Hindlimb muscle (tissue), 1 donor: ENCODE data around the gene HIC1. TPM values are rescaled to one million over a fixed set of nuclear protein-coding genes. Genes with fewer than 3 reads are reported as not detected.

ENCODE experiments used
- DNase-seq: peaks from one replicate; pipeline ENCODE4 v3.0.0-alpha.2; 2013
- polyA plus RNA-seq: library from polyadenylated mRNA; unstranded; fragments of 120-200 nt; gene quantifications from one replicate; pipeline ENCODE4 v1.2.1, GENCODE V29; 2013; ENCODE audit not compliant: insufficient read length

The HIC1 gene
- polyA plus RNA-seq, 1 donor = 33.7 TPM

DNA sequence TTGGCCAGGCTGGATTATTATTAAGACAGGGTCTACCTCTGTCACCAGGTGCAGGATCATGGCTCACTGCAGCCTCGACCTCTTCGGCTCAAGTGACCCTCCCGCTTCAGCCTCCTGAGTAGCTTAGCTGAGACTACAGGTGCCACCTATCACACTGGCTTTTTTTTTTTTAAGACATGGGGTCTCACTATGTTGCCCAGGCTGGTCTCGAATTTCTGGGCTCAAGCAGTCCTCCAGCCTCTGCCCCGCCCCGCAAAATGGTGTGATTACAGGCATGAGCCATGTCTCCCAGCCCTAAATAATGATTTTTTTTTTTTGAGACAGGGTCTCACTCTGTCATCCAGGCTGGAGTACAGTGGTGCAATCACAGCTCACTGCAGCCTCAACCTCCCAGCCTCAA, 7.3 kb upstream of the HIC1 start:
- no peak for DNase-seq

DNA sequence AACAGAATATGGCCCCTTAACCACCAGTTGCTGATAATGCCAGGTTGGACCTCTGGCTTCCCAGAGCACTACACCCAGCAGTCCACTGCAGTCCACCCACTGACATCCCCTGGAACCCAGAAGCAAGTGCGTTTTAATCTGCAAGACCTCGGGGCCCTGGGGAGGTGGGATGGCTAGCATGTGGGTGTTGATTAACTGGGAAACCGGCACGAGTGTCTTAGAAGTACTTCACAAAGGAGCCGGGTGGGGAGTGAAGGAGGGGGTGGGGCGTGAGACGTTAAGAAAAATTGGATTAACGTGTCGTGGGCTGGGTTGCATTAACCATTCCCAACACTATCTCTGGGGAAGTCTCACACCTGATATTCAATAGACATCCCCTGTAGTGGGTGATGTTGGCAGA, 6.1 kb upstream of the HIC1 start:
- DNase-seq = no peak

GRCh38 chr17:2049333-2050299, 5.3 kb upstream of the HIC1 start:
- DNase-seq = peak; percentile 87

DNA sequence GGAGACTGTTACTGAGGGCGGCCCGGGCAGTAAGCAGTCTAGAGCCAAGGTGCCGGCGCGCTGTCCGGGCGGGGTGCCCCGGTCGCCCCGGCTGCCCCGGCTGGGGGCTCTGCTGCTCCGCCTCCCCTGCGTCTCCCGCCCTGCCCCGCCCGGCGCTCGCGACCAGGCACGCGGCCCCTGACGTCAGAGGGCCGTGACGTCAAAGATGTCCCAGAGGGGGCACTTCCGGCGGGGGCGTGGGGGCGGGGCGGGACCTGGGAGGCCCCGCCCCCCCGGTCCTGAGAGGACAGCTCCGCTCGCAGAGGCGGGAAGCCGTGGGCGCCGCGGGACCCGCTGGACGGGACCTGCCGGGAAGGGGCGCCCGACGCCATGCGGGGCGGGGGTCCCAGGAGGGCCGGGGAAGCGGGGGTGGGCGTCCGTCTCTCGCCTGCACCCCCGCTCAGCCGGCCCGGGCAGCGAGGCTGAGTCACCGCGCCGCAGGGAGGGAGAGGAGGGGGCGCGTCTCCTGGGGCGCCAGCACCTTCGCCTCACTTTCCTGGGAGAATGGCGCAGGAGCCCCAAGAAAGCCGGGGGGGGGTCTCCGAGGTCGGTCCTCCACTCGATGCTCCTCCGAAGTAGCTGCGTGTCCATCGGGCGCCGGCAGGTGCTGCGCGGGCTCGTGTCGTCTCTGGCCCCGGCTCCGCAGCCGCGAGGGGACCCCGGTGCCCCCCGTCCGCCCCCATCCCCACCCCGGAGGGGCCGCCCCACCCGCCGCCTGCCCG, 4.4 kb upstream of the HIC1 start:
- peak; percentile 69 for DNase-seq

DNA sequence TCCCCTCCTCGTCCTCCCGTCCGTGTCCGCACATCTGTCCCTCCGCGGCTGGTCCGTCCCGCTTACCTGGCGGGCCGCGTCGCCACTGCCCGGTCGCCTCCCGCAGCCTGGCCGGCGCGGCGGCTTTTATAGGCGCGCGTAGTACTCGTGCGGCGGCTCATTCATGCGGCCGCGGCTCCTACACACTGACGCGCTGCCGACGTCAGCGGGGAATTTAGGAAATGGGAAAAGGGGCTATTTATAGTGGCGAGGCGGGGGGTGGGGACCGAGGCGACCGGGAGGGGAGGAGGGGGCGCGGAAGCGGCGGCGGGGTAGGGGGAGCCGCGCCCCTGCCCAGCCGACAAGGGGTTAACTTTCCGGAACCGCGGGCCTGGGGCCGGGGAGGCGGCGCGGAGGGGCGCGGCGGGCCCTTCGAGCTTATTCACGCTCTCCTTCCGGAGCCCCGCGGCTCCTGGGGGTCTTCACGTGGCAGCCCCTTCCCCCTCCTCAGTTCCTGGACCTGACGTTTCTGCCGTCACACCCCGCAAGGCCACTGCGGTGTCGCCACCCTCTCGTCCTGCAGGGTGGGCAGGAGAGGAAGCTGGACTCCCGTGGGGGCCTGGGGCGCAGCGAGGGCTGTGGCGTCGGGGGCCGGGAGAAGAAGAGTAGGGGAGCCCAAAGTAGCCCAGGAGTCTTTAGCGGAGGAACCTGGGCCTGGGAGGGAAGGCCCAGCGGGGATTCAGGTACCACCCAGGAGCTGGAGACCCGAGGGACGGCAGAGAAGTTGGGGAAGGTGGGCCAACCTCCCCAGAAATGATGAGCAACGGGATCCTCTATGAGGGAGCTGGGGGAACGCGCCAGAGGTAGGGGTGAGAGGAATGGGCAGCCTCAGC, 3.6 kb upstream of the HIC1 start:
- DNase-seq = no peak

DNA sequence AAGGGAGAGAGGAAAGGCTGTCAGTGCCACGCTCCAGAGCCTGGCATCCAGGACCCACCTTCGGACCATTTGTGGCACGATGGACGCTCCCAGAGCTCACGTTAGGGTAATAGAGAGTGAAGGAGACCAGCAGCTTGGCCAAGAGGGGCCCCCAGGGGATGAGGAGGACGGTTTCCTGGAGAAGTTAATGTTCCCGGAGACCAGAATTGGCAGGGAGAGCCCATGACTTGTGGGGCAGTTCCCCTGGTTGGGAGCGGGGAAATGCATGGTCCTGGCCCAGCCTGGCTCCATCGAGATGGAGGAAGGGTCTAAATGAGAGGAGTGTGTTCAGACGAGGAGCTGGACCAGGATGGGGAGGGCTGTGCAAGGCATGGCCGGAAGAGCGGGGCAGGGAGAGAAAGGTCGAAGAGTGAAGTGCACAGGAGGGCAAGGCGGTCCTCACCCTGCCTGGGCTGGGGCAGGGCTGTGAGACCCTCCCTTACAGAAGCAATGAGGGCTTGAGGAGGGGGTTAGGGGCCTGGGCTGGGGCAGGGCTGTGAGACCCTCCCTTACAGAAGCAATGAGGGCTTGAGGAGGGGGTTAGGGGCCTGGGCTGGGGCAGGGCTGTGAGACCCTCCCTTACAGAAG, 2.9 kb upstream of the HIC1 start:
- no peak for DNase-seq

GRCh38 chr17:2053380-2054261, 1.3 kb upstream of the HIC1 start:
- peak; percentile 75 for DNase-seq

DNA sequence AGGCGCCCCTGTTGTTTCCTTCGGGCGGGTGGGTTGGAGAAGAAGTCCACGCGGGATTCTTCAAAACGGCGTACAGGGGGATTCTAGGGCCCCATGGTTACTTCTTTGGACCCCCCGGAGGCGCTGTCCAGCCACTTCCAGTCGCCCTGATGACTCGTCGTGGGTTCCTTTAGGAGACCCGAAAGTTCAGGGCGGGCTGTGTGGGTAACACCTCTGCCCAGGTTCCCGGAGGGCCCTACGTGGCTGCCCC, 716 bp upstream of the HIC1 start:
- no peak for DNase-seq

DNA sequence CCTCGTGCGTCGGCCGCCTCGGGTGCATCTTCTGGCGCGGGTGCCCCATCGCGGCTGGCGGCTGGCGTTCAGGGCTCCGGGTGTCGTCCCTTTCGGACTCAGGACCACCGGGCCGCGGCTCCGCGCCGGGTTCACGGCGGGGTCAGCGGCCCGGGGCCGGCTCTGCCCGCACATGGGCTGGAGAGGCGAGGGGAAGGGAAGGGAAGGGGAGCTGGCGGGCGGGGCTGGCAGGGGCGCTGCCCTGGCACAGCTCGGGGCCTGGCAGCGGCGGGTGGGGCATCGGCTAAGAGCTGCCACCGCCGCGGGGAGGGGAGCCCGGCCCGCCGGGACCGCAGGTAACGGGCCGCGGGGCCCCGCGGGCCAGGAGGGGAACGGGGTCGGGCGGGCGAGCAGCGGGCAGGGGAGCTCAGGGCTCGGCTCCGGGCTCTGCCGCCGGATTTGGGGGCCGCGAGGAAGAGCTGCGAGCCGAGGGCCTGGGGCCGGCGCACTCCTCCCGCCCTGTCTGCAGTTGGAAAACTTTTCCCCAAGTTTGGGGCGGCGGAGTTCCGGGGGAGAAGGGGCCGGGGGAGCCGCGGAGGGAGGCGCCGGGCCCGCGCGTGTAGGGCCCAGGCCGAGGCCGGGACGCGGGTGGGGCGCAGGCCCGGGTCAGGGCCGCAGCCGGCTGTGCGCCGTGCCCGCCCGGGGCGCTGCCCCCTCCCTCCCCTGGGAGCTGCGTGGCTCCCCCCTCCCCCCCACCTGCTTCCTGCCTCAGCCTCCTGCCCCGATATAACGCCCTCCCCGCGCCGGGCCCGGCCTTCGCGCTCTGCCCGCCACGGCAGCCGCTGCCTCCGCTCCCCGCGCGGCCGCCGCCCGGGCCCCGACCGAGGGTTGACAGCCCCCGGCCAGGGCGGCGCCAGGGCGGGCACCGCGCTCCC, 646 bp downstream of the HIC1 start:
- DNase-seq = no peak

DNA sequence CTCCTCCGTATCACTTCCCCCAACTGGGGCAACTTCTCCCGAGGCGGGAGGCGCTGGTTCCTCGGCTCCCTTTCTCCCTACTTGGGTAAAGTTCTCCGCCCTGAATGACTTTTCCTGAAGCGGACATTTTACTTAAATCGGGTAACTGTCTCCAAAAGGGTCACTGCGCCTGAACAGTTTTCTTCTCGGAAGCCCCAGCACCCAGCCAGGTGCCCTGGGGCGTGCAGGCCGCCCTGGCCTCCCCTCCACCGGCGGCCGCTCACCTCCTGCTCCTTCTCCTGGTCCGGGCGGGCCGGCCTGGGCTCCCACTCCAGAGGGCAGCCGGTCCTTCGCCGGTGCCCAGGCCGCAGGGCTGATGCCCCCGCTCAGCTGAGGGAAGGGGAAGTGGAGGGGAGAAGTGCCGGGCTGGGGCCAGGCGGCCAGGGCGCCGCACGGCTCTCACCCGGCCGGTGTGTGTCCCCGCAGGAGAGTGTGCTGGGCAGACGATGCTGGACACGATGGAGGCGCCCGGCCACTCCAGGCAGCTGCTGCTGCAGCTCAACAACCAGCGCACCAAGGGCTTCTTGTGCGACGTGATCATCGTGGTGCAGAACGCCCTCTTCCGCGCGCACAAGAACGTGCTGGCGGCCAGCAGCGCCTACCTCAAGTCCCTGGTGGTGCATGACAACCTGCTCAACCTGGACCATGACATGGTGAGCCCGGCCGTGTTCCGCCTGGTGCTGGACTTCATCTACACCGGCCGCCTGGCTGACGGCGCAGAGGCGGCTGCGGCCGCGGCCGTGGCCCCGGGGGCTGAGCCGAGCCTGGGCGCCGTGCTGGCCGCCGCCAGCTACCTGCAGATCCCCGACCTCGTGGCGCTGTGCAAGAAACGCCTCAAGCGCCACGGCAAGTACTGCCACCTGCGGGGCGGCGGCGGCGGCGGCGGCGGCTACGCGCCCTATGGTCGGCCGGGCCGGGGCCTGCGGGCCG, 1.6 kb downstream of the HIC1 start:
- DNase-seq = no peak

- no peak for DNase-seq
These were observed 2.4 kb downstream of the HIC1 start for GRCh38 chr17:2057175-2057759.

DNA sequence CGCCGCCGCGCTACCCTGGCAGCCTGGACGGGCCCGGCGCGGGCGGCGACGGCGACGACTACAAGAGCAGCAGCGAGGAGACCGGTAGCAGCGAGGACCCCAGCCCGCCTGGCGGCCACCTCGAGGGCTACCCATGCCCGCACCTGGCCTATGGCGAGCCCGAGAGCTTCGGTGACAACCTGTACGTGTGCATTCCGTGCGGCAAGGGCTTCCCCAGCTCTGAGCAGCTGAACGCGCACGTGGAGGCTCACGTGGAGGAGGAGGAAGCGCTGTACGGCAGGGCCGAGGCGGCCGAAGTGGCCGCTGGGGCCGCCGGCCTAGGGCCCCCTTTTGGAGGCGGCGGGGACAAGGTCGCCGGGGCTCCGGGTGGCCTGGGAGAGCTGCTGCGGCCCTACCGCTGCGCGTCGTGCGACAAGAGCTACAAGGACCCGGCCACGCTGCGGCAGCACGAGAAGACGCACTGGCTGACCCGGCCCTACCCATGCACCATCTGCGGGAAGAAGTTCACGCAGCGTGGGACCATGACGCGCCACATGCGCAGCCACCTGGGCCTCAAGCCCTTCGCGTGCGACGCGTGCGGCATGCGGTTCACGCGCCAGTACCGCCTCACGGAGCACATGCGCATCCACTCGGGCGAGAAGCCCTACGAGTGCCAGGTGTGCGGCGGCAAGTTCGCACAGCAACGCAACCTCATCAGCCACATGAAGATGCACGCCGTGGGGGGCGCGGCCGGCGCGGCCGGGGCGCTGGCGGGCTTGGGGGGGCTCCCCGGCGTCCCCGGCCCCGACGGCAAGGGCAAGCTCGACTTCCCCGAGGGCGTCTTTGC, 3.1 kb downstream of the HIC1 start:
- DNase-seq = no peak

DNA sequence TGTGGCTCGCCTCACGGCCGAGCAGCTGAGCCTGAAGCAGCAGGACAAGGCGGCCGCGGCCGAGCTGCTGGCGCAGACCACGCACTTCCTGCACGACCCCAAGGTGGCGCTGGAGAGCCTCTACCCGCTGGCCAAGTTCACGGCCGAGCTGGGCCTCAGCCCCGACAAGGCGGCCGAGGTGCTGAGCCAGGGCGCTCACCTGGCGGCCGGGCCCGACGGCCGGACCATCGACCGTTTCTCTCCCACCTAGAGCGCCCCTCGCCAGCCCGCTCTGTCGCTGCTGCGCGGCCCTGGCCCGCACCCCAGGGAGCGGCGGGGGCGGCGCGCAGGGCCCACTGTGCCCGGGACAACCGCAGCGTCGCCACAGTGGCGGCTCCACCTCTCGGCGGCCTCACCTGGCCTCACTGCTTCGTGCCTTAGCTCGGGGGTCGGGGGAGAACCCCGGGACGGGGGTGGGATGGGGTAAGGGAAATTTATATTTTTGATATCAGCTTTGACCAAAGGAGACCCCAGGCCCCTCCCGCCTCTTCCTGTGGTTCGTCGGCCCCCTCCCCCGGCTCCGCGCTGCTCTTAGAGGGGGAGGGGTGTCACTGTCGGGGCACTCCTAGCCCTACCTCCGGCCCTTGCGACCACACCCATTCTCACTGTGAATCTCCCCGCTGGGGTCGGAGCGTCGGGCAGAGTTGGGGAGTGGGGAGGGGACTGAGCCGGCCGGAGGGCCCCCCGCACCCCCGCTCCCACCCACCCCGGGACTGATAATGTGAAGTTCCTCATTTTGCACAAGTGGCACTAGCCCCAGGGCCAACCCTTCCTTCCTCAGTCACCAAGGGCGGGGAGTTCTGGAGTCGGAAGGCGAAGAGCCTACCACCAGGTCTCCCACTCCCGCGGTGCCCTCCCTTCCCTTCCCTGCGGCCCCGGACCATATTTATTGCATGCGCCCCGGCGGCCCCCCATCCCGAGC, 4.0 kb downstream of the HIC1 start:
- DNase-seq = peak; percentile 77

- no peak for DNase-seq
These were observed 4.9 kb downstream of the HIC1 start for GRCh38 chr17:2059547-2060384.

GRCh38 chr17:2060385-2060658, 5.4 kb downstream of the HIC1 start:
- no peak for DNase-seq
